GM12891 (cell line): ENCODE results near the gene PIGO.
A peak's percentile ranks its signal among the peaks of the same experiment; 100 is the strongest.

Experiments
- DNase-seq: peaks from one replicate; pipeline ENCODE4 v3.0.0; 2011; ENCODE audit warnings: low spot score; ENCODE audit not compliant: insufficient read length
- FAIRE-seq: peaks from 2 replicates; lab custom pipeline; 2011; peaks lifted over from hg19 to GRCh38; lab: Jason Lieb, UNC
- PAX5 ChIP-seq: IDR thresholded peaks from 2 replicates; pipeline ENCODE4 v1.6.1; 2011; ENCODE audit warnings: low read length, moderate library complexity, mild to moderate bottlenecking; ENCODE audit not compliant: insufficient read depth, severe bottlenecking
- POLR2A ChIP-seq: IDR thresholded peaks from 2 replicates; pipeline ENCODE4 v1.6.1; 2011; ENCODE audit warnings: low read depth, low read length, control low read depth
- POLR2AphosphoS5 ChIP-seq: IDR thresholded peaks from 2 replicates; pipeline ENCODE4 v1.6.1; 2011; ENCODE audit warnings: low read depth, low read length, control low read depth
- POU2F2 ChIP-seq: IDR thresholded peaks from 2 replicates; pipeline ENCODE4 v1.6.1; 2011; ENCODE audit warnings: low read depth, mild to moderate bottlenecking, control low read depth, low read length, moderate library complexity
- SPI1 ChIP-seq: IDR thresholded peaks from 2 replicates; pipeline ENCODE4 v1.6.1; 2011; ENCODE audit warnings: low read depth, low read length, control low read depth
- TAF1 ChIP-seq: IDR thresholded peaks from 2 replicates; pipeline ENCODE4 v1.6.1; 2011; ENCODE audit warnings: low read depth, low read length, control low read depth

The PIGO gene

GRCh38 chr9:35074791-35075190 lies 21.6 kb downstream of the PIGO start:
- FAIRE-seq: no peak
- no peak for DNase-seq
- TF ChIP-seq POLR2A (no peak), TAF1 (no peak)

GRCh38 chr9:35074141-35074540 lies 22.2 kb downstream of the PIGO start:
- TF ChIP-seq POU2F2 (no peak), POLR2A (no peak), TAF1 (no peak), PAX5 (no peak), SPI1 (no peak), POLR2AphosphoS5 (no peak)
- DNase-seq (no peak), FAIRE-seq (no peak)

- no peak for DNase-seq
- no peak for FAIRE-seq
- TF ChIP-seq POU2F2 (no peak), POLR2AphosphoS5 (no peak)
Observed at GRCh38 chr9:35073279-35073612, 23.1 kb downstream of the PIGO start.

GRCh38 chr9:35072461-35073278 lies 23.7 kb downstream of the PIGO start, which contains the start of gene VCP:
TSS of gene VCP (minus strand) at chr9:35072625. CDS start at chr9:35072353, 272 bp downstream.
- peak; percentile 94 for DNase-seq
- TF ChIP-seq POLR2AphosphoS5 (peak; percentile 83), SPI1 (no peak), POLR2A (peak; percentile 85)
- FAIRE-seq: peak; percentile 99

GRCh38 chr9:35071814-35072460 lies 24.5 kb downstream of the PIGO start:
- DNase-seq (peak; percentile 75), FAIRE-seq (no peak)
- TF ChIP-seq TAF1 (peak; percentile 41; the same call in 1 of the 2 replicates), POU2F2 (0 out of 2 replicates have a peak, but pooled peaks have one; percentile 19), SPI1 (no peak), POLR2A (peak; percentile 68), POLR2AphosphoS5 (peak; percentile 38)

GRCh38 chr9:35070823-35071813 lies 25.3 kb downstream of the PIGO start:
- FAIRE-seq (no peak), DNase-seq (no peak)
- TF ChIP-seq POU2F2: no peak

- TF ChIP-seq POU2F2: no peak
- no peak for TF ChIP-seq POLR2A
- TF ChIP-seq SPI1: no peak
- no peak for TF ChIP-seq TAF1
- TF ChIP-seq POLR2AphosphoS5: no peak
- no peak for TF ChIP-seq PAX5
- FAIRE-seq (no peak), DNase-seq (no peak)
Observed at GRCh38 chr9:35069020-35069419, 27.4 kb downstream of the PIGO start.

GRCh38 chr9:35067056-35067455 lies 29.3 kb downstream of the PIGO start:
- no peak for TF ChIP-seq SPI1
- DNase-seq: no peak
- FAIRE-seq: no peak

- DNase-seq (no peak), FAIRE-seq (no peak)
- TF ChIP-seq SPI1 (no peak), POLR2AphosphoS5 (peak; percentile 24; the same call in 1 of the 2 replicates)
Observed at GRCh38 chr9:35060548-35061207, 35.7 kb downstream of the PIGO start.

- DNase-seq (no peak), FAIRE-seq (no peak)
- TF ChIP-seq POLR2AphosphoS5 (no peak), SPI1 (no peak), POU2F2 (no peak), TAF1 (no peak), POLR2A (no peak), PAX5 (no peak)
Observed at GRCh38 chr9:35059438-35059837, 37.0 kb downstream of the PIGO start.
